Activated effector memory CD4-positive, alpha-beta T cell treated with anti-CD3 and anti-CD28 coated beads, Interleukin-2, amount 50 U/mL, for 16 hours (primary cell): ENCODE results near the gene SNHG17.
A peak's percentile ranks its signal among the peaks of the same experiment; 100 is the strongest.
"Not testable (repeated sequence)": the region's sequence is repeated elsewhere in the genome, so short reads cannot be mapped to it uniquely, and the experiment has no call there.

ENCODE experiments used
- DNase-seq: peaks from one replicate; pipeline ENCODE4 v3.0.0-alpha.2; 2020

The SNHG17 gene

DNA sequence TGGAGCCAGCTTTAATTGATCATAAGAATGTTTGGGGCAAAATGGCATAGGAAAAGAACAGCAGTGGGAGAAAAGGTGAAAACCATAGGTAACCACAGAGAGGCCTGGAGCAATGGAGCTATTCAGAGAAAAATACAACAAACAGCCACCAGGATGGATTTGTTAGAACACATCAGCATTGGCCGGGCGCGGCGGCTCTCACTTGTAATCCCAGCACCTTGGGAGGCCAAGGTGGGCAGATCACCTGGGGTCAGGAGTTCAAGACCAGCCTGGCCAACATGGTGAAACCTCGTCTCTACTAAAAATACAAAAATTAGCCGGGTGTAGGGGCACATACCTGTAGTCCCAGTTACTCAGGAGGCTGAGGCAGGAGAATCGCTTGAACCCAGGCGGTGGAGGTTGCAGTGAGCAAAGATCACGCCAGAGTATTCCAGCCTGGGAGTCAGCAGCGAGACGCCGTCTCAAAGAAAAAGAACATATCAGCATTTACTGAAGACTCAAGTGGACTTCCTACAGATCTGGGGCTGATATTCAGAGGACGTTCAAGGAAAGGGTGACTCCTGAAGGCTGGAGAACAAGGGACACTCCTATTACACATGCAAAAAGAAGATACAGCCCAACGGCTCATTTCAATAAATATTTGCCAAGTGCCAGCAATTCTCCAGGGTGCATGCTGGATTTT, 20.2 kb downstream of the SNHG17 start:
- DNase-seq: peak; percentile 46

DNA sequence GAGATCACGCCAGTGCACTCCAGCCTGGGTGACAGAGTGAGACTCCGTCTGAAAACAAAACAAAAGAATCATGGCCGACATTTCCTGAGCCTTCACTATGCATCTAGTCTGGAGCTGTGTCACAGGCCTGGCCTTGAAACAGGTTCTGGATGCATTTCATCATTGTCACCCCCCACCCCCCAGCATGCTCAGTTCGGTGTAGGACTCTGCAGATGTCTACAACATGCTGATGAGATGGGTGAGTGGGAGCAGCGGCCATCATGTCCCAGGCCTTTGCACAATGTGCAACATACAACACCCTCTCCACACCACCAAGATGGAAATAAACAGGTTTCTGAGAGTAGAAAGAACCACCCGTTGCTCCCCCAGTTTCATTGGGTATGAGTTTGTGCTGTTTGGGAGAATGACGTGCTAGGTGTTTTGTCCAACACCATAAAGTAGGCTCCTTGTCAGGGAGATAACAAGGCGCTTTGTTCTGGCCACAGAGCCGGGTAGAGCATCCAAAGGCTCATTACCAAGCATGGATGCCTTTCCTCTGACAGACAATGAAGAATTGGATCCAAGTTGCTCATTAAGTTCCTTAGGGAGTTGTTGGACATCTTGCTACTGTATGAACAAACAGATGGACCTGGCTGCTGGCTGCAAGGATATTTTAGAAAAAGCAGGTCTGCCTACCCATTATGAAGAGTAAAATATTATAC, 22.1 kb downstream of the SNHG17 start:
- peak; percentile 17 for DNase-seq

DNA sequence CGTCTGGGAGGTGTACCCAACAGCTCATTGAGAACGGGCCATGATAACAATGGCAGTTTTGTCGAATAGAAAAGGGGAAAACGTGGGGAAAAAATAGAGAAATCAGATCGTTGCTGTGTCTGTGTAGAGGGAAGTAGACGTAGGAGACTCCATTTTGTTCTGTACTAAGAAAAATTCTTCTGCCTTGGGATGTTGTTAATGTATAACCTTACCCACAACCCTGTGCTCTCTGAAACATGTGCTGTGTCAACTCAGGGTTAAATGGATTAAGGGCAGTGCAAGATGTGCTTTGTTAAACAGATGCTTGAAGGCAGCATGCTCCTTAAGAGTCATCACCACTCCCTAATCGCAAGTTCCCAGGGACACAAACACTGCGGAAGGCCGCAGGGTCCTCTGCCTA, 27.3 kb downstream of the SNHG17 start:
- DNase-seq: not testable (repeated sequence)

DNA sequence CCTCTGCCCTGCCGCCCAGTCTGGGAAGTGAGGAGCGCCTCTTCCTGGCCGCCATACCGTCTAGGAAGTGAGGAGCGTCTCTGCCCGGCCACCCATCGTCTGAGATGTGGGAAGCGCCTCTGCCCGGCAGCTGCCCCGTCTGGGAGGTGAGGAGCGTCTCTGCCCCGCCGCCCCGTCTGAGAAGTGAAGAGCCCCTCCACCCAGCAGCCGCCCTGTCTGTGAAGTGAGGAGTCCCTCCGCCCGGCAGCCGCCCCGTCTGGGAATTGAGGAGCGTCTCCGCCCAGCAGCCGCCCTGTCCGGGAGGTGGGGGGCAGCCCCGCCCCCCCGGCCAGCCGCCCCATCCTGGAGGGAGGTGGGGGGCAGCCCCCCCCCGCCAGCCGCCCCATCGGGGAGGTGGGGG, 27.8 kb downstream of the SNHG17 start:
- no peak for DNase-seq

DNA sequence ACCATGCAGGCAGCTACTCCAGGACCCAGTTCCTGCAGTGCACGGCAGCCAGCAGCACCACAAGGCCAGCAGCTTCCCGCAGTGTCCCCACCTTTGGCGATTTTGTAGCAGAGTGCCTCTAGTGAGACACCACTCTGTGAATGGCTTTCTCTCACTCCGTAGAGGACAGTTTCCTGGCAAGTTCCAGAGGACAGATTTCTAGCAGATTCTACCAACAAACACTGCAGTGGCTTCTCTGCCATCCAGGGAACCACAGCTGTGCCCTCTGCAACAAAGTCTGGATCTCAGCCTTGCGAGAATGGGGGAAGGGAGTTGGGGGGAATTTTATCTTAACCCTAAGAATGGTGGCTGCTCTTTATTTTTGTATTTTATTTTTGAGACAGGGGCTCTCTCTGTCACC, 28.7 kb downstream of the SNHG17 start:
- DNase-seq: no peak

DNA sequence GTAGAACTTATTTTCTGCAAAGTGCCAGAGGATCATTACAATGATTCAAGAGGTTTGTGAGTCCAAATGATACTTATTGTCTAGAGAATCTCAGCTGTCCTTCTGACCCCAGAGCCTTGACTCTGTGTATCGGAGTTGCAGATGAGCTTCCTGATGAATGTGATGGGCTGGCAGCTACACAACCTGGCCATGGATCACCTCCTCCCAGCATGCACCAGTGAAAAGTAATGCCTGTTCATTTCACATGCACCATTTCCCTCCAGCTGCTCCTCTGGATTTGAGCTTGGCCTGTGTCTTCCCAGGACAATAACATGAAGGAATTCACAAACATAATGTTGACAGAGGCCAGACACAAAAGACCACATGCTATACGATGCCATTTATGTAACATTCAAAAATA, 30.0 kb downstream of the SNHG17 start:
- DNase-seq: no peak

DNA sequence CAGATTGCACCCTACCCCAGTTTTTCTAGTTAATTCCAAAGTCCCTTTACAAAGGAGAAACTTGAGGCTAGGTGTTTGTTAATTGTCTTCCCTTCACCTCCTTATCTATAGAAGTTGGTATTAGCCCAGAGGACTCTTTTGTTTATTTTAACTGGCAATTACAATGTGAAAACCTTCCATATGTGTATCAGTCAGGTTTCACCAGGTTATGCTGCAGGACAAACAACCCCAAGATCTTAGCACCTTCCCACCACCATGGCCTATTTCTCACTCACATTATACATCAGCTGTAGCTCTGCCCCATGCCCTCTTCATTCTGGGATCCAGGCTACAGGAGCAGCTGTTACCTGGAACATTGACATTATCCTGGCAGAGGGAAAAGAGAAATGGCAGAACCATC, 31.1 kb downstream of the SNHG17 start:
- DNase-seq: no peak

DNA sequence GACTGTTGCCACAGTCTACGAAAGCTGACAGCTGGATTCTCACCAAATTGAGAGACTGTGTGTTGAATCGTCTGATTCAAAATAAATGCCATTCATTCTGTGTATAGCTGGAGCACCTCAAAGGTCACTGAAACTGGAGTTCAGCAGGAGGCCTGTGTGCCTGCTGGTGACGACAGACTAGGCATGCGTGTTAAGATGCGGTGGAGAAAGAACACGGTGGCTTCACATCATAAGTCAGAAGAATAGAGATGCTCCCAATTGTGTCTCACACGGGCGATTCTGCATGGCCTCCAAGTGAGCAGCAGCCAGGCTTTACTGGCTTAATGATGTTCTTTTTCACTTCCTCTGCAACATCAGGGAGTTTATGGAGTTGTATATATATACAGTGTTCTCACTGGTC, 32.3 kb downstream of the SNHG17 start:
- DNase-seq: no peak

DNA sequence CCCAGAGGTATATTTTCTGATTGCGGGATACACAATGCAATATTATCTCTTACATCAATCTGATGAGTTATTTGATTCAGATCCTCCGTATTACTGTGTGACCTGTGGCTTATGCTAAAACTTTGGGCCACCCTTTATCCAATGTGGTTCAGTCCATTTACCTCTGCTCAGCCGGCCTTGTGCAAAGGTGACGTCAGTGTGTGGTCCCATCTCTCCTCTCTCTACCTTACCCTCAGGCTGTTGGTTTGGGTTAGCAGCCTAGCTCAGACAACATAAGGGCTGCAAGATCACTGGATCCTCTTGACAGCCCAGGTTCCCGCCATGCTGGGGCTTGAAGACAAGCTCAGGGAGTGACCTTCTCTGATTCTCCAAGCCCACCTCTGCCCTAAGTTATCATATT, 33.0 kb downstream of the SNHG17 start:
- no peak for DNase-seq

DNA sequence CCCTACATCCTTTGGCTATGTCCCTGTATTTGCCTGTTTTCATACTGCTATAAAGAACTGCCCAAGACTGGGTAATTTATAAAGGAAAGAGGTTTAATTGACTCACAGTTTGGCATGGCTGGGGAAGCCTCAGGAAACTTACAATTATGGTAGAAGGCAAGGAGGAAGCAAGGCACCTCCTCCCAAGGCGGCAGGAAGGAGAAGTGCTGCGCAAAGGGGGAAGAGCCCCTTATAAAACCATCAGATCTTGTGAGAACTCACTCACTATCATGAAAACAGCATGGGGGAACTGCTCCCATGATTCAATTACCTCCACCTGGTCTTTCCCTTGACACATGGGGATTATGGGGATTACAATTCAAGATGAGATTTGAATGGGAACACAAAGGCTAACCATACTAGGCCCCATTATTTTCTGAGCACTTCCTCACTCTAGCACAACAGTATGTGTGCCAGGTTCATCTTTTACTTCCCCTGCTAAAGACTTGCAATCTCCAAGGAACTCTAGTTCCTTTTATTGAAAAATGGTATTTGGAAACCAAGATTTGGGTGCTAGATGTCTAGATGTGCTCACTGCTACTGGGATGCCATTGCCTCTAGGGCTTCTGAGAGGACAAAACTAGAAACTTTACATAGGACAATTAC, 39.3 kb downstream of the SNHG17 start:
- not testable (repeated sequence) for DNase-seq

DNA sequence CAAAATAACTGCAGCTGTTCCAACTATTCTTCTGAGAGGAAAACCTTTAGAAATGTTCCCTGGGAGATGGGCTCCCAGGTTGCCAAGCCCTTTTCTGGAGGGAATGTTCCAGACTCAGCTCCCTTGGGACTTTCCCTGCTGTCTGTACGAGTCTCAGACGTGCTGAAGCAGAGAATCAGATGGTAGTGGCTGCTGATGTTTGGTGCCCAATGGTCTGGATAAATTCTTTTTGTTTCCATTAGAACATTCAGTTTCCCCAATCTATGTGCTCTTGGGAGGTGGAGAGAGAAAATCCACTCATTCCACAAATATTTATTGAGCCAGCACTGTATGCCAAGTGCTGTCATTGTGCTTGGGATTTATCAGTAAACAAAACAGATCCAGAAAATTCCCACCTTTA, 40.0 kb downstream of the SNHG17 start:
- no peak for DNase-seq

DNA sequence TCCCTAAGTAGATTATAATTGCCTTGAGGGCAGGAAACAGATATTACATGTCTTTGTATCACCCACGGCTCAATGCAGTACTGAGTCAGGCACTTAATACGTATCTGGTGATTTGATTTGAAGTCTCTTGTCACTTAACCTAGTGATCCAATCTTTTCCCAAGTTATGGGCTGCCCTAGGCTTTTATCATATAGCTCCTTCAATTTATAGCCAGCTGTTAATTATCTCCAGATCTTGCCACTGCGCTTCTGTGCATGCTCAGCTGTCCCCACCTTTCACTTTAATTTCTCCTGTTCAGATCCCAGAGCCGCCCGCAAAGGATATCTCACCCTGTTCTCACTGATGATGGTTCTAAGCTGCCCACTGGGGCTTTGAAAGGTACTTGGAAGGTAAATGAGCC, 41.9 kb downstream of the SNHG17 start:
- DNase-seq: no peak

DNA sequence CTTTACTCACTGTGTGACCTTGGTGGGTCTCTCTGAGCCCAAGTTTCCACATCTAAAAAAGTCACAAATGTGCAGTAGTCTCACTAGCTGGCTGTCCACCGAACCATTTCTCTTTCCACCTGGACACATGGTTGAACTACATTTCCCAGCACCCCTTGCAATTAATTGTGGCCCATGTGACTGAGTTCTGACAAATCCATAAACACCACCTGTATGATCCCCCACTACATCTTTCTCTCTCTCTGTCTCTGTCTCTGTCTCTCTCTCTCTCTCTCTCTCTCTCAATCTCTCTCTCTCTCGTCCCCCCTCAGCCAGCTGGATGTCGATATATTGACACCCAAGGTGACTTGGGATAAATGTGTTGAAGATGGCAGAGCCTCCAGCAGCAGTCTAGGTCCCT, 42.8 kb downstream of the SNHG17 start:
- DNase-seq: no peak

DNA sequence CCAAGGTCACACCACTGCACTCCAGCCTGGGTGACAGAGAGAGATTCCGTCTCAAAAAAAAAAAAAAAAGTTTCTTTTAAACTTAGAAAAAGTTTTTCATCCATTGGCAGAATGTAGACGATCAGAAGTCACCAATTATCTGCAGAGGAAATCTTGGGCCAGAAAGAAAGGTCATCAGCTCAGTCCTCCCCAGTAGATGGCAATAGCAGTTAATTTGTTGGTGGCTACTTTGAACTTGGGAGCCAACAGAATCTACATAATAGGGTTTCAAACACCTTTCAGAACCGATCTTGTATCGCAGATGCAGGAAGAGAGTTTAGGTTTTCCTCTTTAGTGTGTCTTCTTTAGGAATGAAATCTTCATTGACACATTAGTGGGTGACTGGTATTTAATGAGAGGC, 47.2 kb downstream of the SNHG17 start:
- no peak for DNase-seq

DNA sequence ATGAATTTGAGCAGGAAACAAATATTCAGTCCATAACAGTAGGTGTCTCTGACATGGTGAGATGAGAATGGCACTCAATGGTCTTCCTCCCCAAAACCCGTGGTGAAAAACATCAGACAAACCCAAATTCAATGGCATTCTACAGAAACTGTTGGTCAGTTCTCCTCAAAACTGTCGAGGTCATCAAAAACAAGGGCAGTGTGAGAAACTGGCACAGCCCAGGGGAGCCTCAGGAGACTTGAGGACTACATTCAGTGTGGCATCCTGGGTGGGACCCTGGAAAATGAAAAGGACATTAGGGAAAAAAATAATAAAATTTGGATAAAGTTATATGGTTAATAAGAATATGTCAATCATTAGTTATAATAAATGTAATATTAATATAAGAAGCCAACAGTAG, 48.3 kb downstream of the SNHG17 start:
- DNase-seq: no peak

DNA sequence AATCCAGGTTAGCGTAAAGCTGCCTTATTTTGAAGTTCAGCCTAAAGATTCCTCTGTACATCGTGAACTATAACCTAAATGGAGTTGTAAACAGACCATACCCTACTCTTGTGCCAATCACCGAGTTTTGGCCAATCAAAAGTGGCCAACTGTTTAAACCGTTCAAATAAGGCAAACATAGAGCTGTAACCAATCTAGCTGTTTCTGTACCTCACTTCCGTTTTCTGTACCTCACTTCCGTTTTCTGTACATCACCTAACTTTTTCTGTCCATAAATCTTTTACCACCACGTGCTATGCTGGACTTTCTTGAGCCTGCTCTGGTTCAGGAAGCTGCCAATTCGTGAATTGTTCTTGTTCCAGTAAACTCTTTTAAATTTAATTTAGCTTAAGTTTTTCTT, 49.1 kb downstream of the SNHG17 start:
- no peak for DNase-seq

DNA sequence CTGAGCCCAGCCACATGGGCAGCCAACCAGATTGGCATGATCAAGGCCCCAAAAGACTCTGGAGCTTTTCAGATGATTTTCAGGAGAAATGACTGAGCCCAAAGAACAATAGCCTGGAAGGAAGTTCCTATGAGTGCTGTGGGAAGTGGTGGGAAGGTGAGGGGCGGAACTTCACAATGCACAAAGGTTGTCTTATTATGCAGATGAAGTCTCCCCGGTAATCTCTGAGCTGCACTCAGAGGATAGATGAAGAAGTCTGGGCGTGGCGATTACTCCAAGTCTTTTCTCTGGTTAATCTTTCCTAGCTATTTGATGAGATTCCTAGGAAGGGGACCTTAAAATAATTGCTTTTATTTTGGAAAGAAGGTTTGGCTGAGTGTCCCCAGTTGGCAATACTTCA, 52.0 kb downstream of the SNHG17 start:
- no peak for DNase-seq

DNA sequence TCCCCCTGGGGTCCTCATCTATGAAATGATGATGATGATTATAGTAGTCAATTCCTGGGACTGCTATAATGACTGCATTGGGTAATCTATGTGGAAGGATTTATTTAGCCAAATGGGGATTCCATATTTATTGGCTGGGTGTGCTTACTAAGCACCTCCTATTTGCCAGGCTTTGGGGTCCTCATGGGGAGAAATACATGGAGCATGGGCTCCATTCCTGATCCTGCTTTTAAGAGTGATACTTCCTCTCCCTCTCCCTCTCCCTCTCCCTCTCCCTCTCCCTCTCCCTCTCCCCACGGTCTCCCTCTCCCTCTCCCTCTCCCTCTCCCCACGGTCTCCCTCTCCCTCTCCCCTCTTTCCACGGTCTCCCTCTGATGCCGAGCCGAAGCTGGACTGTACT, 57.3 kb downstream of the SNHG17 start:
- not testable (repeated sequence) for DNase-seq

DNA sequence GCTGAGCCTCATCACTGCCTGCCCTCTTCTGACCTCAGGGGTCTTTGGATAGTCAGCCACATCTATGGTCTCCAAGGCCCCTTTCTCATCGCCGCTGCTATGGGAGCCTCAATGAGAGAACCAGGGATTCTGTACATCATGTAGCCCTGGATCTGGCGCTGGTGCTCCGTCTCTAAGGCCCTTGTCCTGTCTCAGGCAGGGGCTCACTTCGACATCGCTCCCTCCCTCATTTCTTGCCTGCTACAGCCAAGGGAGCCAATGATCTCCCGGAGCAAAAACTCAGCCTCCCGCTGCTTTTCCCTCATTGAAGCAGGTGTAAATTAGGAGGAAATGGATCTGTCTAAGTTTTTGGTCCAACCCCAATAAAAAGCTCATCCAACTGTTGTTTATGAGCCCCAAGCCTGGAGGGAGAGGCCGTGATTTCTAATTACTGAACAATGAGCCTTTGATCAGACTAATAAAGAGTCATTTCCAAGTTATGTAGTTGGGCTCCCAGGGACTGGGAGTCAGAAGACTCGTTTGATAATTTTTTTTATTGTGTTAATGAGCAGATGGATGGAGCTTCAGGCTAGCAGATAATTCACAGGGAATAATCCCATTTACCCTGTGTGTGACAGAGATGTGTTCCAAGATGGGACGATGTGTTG, 58.0 kb downstream of the SNHG17 start:
- no peak for DNase-seq

DNA sequence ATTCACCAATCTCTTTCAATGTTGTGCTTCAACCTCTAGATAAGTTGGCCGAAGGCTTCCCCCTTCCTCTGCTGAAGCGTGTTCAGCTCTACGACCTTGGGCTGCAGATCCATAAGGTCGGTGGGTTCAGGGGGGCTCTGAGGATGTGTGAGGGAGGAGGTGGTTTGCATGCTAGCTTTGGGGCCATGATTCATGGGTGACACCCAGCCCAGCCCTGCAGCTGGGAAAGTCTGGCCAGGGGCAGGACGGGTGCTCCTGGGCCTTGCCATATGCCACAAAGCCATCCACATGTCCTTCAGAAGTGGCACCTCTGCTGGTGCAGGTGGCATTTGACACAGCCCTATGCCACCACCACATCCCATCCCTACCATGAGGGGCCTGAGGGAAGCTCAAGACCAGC, 61.2 kb downstream of the SNHG17 start:
- DNase-seq: no peak

DNA sequence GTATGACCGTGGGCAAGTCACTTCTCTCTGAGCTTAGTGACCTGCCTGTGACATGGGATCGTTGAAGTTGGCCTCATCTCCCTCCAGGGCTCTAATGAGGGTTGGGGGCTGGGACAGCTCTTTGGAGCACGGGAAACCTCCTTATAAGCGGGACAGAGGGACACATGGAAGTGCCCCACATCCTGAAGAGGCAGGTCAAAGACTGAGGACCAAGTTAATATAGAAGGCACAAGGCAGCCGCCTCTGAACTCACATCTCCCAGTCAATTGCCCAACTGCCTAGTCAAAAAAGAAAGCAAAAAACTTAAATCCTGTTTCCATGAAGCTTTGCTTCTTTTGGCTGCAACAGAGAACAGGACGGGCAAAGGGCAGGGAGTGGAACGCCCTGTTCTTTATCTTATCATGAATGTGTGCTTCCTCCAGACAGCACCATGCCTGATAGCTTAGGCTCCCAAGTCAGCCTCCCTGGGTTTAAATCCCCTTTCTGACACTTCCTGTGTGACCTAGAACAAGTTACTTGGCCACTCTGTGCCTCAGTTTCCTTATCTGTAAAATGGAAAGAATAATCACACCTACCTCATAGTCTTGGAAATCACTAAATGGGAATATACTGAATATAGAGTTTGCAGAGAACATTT, 61.8 kb downstream of the SNHG17 start:
- DNase-seq: no peak

DNA sequence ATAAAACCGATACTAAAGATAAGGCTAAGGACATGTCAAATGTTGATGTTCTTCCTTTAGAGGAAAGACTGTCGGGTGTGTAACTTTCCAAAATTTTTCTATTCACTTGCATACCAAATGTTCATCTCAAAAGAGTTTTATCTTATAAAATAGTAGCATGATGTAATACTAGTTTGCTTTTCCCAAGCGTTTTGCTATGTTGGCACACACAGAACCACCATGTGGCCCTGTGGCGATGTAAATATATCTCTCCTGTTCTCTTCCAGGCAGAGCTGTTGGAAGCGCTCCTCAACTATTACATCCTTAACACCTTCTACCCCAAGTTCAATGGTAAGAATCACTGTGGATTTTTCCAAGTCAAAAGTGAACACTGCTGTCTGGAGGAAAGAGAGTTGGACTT, 62.3 kb downstream of the SNHG17 start:
- DNase-seq: no peak
